GM13977 (cell line): ENCODE results near the gene CERK.
A peak's percentile ranks its signal among the peaks of the same experiment; 100 is the strongest.

Experiments
- DNase-seq: peaks from one replicate; pipeline ENCODE4 v3.0.0; 2012; ENCODE audit warnings: low spot score
- in situ Hi-C: fragments of 300-500 bp; cut with MboI; formaldehyde crosslinking; loops from one replicate; pipeline ENCODE4 v1.12.0; 2022; ENCODE audit warnings: low sequenced_read_pairs, low pct_unique_long_range_greater_than_20kb, mixed read lengths, inconsistent platforms; ENCODE audit not compliant: unreplicated experiment
- TF ChIP-seq, protein P1 (sequence below): IDR thresholded peaks from 2 replicates; pipeline ENCODE4 v1.5.1; 2012; ENCODE audit warnings: mild to moderate bottlenecking, control low read depth; ENCODE audit not compliant: insufficient read depth; ENCODE audit errors: extremely low read depth, missing control alignments

The CERK gene

DNA sequence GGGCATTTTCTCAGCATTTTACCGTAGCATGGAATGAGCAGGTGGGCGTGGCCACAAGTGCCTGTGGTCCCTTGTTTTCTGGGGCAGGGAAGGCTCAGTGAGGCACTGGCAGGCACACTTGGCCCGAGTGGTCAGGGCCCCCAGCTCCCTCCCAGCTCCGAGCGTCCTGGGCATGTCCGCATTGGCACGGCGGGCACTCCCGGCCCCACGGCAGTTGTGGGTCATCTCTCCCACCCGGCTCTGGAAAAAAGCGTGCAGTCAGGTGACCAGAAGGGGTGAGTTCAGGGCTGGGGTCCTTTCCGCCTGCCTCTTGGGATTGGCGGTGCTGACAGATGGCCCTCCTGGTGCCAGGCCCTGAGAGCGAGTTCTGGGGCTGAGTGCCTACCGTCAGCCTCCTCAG is 62.1 kb downstream of the CERK start:
- TF ChIP-seq, protein P1, sequence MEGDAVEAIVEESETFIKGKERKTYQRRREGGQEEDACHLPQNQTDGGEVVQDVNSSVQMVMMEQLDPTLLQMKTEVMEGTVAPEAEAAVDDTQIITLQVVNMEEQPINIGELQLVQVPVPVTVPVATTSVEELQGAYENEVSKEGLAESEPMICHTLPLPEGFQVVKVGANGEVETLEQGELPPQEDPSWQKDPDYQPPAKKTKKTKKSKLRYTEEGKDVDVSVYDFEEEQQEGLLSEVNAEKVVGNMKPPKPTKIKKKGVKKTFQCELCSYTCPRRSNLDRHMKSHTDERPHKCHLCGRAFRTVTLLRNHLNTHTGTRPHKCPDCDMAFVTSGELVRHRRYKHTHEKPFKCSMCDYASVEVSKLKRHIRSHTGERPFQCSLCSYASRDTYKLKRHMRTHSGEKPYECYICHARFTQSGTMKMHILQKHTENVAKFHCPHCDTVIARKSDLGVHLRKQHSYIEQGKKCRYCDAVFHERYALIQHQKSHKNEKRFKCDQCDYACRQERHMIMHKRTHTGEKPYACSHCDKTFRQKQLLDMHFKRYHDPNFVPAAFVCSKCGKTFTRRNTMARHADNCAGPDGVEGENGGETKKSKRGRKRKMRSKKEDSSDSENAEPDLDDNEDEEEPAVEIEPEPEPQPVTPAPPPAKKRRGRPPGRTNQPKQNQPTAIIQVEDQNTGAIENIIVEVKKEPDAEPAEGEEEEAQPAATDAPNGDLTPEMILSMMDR: no peak
- DNase-seq: no peak
- in situ Hi-C loops: no loop called here

DNA sequence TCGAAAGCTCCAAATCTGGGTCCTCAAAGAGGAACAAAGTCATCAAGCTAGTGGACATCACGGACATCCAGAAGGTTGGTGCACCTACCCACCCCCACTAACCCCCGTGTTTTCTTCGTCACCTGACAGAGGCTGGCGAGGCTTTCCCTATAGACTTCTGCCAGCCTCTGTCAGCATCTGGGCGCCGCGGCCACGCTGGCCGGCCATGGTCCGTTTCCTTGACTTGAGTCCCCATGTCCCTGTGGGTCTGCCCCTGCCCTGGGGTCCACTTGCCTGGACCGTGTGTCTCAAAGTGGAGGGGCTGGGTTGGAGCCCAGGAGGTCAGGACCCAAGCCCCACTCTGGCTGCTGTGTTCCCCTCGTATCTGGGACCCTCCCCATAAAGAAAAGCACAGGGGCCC is 62.6 kb downstream of the CERK start:
- in situ Hi-C loops: no loop called here
- DNase-seq: no peak

GRCh38 chr22:46674906-46675305 is 63.1 kb downstream of the CERK start:
- TF ChIP-seq, protein P1: no peak
- DNase-seq: no peak
- in situ Hi-C loops: no loop called here

More for the DNA sequence above, 62.6 kb downstream of the CERK start:
- TF ChIP-seq, protein P1: no peak

- TF ChIP-seq, protein P1: no peak
- in situ Hi-C loops: no loop called here
- peak; percentile 80 for DNase-seq
Measured at GRCh38 chr22:46674367-46674781, 63.7 kb downstream of the CERK start.

- TF ChIP-seq, protein P1: no peak
- DNase-seq: no peak
- in situ Hi-C loops: no loop called here
Measured at GRCh38 chr22:46673662-46674236, 64.3 kb downstream of the CERK start.

GRCh38 chr22:46673205-46673604 is 64.8 kb downstream of the CERK start:
- in situ Hi-C loops: no loop called here
- no peak for DNase-seq
- TF ChIP-seq, protein P1: no peak
